ENCODE results near the gene HINT3.
"Not testable (repeated sequence)": the region's sequence is repeated elsewhere in the genome, so short reads cannot be mapped to it uniquely, and the experiment has no call there.

Gene HINT3

DNA sequence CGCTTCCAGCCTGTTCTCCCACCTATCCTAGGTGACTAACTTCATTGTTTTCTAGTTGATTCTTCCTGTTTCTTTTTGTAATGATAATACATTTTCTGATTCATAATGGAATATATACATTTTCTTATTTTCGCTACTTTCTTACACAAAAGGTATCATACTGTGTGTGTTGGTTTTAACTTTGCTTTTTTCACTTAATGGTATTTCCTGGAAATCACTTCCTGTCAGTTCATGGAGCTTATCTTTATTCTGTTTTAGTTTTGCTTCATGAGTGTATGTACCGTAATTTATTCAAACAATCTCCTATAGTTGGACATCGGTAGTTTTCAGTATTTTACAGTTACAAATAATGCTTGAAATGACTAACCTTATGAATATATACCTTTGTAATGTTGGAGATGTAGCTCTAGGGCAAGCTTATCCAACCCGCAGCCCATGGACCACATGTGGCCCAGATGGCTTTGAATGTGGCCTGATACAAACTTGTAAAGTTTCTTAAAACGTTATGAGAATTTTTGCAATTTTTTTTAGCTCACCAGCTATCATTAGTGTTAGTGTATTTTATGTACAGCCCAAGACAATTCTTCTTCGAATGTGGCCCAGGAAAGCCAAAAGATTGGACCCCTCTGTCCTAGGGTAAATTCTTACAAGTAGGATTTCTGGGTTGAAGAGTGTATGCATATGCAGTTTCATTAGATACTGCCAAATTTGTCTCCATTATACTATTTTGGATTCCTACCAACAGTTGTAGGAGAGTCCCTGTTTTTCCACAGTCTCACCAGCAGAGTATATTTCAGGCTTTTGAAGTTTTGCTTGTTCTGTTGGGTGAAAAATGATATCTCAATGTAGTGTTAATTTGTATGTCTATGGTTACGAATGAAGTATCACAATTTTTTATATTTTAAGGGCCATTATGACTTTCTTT is 46.4 kb downstream of the HINT3 start:
- no peak for DNase-seq (ENCODE audit: low read depth)

GRCh38 chr6:126007800-126008199 is 51.2 kb downstream of the HINT3 start:
- no peak for DNase-seq (ENCODE audit: low read depth)

DNA sequence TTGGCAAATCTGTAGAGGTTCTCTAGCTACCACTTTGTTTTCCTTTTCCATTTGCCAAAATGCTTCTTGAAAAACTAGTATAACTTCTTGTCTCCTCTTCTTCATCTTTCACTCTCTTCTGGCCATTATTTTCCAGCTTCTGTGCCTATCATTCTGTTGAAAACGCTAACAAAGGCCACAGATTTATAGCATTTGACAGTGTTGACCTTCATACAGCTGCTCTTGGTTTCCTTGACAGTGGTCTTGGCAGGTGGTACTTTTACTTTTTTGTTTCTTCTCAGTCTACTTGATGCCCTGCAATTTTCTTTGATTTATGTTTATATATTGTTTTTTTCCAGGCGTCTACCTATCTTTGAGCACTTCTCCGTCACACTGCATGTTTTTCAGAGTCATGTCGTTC is 53.5 kb downstream of the HINT3 start:
- no peak for DNase-seq (ENCODE audit: low read depth)

DNA sequence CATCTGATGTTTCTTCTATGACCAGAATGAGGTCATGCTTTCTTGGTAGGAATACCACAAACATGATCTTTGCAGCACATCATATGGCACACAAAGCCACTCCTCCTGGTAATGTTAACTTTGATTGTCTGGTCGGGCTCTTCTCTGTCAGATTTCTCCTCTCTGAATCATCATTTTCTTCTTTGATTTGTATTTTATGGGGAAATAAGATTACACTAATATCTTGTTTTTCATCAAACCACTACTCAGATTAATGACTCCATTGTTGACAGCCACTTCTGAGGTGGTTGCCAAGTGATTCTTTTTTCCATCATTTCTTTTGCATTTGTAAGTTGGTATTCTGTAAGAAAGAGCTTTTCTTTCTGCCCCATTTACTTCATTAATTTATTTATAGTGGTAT is 59.3 kb downstream of the HINT3 start:
- DNase-seq (ENCODE audit: low read depth) = no peak

DNA sequence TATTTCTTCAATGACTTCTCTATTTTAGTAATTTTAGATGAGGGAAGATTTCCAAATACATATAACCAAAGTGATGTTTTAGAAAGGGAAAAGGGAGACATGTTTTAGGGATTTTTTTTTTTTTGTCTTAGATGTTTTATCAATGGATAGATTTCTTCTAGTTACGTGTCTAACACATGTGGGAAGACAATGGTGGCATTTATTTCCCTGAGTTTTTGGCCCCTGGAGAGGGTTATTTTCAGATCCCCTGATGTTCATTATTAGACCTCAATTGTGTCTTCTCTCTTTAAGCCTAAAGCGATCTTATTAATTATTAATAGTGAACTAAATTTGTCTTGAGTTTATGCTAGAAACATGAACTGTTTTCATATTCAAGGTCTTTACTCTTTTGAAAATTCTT is 60.0 kb downstream of the HINT3 start:
- no peak for DNase-seq (ENCODE audit: low read depth)

DNA sequence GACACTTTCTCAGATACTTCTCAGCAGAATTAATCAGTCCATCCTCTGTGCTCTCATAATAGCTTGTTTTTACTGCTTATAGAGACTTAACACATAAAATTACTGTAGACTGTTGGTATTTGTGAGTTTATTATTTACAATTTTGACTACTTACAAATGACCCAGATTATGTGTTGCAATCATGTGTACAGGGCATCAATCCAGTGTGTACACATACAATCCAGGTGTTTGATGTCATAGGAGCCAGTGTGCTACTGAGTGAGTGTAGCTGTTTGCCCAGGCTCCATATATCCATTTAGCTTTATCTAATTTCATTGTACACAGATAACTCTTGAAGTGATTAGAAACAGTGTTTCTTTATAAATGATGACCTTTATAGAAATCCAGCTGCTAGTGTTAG is 61.1 kb downstream of the HINT3 start:
- no peak for DNase-seq (ENCODE audit: low read depth)

- DNase-seq (ENCODE audit: low read depth) = no peak
Measured at GRCh38 chr6:126020305-126021050, 63.9 kb downstream of the HINT3 start.

GRCh38 chr6:126023474-126023873 is 66.9 kb downstream of the HINT3 start:
- not testable (repeated sequence) for DNase-seq (ENCODE audit: low read depth)

- DNase-seq (ENCODE audit: low read depth) = no peak
Measured at GRCh38 chr6:126026001-126026400, 69.4 kb downstream of the HINT3 start.

DNA sequence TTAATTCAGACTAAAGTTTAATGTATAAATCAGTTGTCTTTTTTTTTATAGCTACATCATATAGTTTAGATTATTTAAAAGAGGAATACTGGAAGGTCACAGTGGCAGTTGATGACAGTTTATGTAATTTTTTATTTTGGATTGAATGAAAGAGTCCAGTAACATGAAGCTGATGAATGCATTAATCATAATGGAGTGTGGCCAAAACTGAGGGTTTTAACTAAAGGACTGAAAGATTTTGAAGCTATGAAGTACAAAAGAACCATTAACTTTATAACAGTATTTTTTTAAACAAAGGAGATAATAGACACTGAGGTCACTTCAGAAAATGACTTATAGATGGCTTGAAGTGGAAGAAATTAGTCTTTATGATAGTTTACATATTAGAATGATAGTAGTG is 71.0 kb downstream of the HINT3 start:
- no peak for DNase-seq (ENCODE audit: low read depth)
